Measurements from ENCODE around the gene PFDN1.

Gene PFDN1

DNA sequence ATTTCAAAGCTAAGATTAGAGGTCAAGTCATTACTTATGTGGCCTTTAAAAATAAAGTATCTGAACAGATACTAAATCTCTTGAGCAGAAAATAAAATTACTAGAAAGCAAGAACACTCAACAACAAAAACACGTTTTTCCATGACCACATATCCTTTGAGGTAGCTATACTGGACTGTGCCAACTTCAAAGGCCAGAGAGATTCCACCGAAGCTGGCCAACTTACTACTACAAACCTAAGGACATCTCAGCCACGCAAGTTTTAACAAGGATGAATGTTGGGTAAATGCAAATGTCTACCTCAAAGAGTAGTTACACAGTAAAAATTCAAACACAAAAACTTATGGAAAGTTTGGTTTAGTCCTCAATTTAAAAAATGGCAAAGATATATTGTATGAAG, 18.9 kb downstream of the PFDN1 start (continued):
- TF ChIP-seq, protein P1, sequence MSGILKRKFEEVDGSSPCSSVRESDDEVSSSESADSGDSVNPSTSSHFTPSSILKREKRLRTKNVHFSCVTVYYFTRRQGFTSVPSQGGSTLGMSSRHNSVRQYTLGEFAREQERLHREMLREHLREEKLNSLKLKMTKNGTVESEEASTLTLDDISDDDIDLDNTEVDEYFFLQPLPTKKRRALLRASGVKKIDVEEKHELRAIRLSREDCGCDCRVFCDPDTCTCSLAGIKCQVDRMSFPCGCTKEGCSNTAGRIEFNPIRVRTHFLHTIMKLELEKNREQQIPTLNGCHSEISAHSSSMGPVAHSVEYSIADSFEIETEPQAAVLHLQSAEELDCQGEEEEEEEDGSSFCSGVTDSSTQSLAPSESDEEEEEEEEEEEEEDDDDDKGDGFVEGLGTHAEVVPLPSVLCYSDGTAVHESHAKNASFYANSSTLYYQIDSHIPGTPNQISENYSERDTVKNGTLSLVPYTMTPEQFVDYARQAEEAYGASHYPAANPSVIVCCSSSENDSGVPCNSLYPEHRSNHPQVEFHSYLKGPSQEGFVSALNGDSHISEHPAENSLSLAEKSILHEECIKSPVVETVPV (CRISPR knock-in tag; IDR thresholded peaks at IDR 0.05), result no peak
- TF ChIP-seq, protein P2, sequence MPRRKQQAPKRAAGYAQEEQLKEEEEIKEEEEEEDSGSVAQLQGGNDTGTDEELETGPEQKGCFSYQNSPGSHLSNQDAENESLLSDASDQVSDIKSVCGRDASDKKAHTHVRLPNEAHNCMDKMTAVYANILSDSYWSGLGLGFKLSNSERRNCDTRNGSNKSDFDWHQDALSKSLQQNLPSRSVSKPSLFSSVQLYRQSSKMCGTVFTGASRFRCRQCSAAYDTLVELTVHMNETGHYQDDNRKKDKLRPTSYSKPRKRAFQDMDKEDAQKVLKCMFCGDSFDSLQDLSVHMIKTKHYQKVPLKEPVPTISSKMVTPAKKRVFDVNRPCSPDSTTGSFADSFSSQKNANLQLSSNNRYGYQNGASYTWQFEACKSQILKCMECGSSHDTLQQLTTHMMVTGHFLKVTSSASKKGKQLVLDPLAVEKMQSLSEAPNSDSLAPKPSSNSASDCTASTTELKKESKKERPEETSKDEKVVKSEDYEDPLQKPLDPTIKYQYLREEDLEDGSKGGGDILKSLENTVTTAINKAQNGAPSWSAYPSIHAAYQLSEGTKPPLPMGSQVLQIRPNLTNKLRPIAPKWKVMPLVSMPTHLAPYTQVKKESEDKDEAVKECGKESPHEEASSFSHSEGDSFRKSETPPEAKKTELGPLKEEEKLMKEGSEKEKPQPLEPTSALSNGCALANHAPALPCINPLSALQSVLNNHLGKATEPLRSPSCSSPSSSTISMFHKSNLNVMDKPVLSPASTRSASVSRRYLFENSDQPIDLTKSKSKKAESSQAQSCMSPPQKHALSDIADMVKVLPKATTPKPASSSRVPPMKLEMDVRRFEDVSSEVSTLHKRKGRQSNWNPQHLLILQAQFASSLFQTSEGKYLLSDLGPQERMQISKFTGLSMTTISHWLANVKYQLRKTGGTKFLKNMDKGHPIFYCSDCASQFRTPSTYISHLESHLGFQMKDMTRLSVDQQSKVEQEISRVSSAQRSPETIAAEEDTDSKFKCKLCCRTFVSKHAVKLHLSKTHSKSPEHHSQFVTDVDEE (CRISPR knock-in tag; IDR thresholded peaks at IDR 0.05), result no peak
- TF ChIP-seq ZNF8 (CRISPR knock-in tag; IDR thresholded peaks at IDR 0.05), result no peak

DNA sequence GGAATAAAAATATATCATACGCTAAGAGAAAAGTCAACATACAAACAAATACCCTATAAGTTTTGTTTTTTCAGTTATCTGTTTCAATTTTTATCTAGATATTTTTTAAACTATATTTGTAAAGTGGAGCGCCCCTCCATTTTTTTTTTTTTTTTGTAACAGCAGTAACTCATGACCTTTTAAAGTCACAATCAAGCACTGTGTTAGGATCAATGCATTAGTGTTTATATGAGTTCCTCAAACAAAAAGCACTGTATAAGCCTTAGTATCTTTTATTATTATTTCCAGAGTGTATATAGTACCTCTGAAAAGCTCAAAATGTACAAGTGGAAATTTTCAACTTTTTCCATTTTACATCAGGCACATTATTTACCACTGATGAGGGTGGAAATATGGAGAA, 20.6 kb downstream of the PFDN1 start:
- ATAC-seq, result no peak
- TF ChIP-seq, protein P3, sequence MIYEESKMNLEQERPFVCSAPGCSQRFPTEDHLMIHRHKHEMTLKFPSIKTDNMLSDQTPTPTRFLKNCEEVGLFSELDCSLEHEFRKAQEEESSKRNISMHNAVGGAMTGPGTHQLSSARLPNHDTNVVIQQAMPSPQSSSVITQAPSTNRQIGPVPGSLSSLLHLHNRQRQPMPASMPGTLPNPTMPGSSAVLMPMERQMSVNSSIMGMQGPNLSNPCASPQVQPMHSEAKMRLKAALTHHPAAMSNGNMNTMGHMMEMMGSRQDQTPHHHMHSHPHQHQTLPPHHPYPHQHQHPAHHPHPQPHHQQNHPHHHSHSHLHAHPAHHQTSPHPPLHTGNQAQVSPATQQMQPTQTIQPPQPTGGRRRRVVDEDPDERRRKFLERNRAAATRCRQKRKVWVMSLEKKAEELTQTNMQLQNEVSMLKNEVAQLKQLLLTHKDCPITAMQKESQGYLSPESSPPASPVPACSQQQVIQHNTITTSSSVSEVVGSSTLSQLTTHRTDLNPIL (CRISPR knock-in tag; IDR thresholded peaks at IDR 0.05; ENCODE audit: low read depth), result no peak
- no peak for TF ChIP-seq TOX (CRISPR knock-in tag; IDR thresholded peaks at IDR 0.05; ENCODE audit: borderline replicate concordance)

DNA sequence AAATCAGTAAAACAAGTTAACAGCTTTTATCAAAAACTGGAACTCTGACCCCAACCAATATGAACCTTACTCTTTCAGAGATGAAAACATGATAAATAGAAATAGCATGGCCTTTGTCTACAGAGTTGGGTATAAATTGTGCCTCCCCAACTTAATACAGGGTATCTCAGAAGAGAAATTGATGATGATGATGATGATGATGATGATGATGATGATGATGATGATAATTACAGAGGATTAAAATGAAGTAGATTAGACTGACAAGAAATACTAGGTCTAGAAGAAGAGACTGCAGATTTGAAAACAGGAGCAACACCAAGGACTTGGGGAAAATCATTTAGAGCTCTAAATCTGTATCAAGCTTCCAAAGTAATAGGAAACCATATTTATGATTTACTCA, 27.1 kb downstream of the PFDN1 start:
- ATAC-seq, result no peak
- TF ChIP-seq ARNTL (CRISPR knock-in tag; IDR thresholded peaks at IDR 0.05; ENCODE audit: borderline replicate concordance, low read depth), result no peak
- TF ChIP-seq ESRRG (CRISPR knock-in tag; IDR thresholded peaks at IDR 0.05), result no peak
- no peak for TF ChIP-seq CSDC2 (CRISPR knock-in tag; IDR thresholded peaks at IDR 0.05)
- TF ChIP-seq GLIS3 (CRISPR knock-in tag; IDR thresholded peaks at IDR 0.05), result no peak
- no peak for TF ChIP-seq PPARA (CRISPR knock-in tag; IDR thresholded peaks at IDR 0.05; ENCODE audit: borderline replicate concordance)
- TF ChIP-seq BACH2 (CRISPR knock-in tag; IDR thresholded peaks at IDR 0.05; ENCODE audit: borderline replicate concordance), result no peak
- no peak for TF ChIP-seq ZNF70 (CRISPR knock-in tag; IDR thresholded peaks at IDR 0.05)
- TF ChIP-seq, protein P2 (CRISPR knock-in tag; IDR thresholded peaks at IDR 0.05), result no peak
- TF ChIP-seq, protein P1 (CRISPR knock-in tag; IDR thresholded peaks at IDR 0.05), result no peak
- no peak for TF ChIP-seq TCF4 (CRISPR knock-in tag; IDR thresholded peaks at IDR 0.05; ENCODE audit: borderline replicate concordance)
- no peak for TF ChIP-seq ZNF8 (CRISPR knock-in tag; IDR thresholded peaks at IDR 0.05)
- TF ChIP-seq SNAI2 (CRISPR knock-in tag; IDR thresholded peaks at IDR 0.05), result no peak
- no peak for TF ChIP-seq OSR1 (CRISPR knock-in tag; IDR thresholded peaks at IDR 0.05)
- TF ChIP-seq, protein P4, sequence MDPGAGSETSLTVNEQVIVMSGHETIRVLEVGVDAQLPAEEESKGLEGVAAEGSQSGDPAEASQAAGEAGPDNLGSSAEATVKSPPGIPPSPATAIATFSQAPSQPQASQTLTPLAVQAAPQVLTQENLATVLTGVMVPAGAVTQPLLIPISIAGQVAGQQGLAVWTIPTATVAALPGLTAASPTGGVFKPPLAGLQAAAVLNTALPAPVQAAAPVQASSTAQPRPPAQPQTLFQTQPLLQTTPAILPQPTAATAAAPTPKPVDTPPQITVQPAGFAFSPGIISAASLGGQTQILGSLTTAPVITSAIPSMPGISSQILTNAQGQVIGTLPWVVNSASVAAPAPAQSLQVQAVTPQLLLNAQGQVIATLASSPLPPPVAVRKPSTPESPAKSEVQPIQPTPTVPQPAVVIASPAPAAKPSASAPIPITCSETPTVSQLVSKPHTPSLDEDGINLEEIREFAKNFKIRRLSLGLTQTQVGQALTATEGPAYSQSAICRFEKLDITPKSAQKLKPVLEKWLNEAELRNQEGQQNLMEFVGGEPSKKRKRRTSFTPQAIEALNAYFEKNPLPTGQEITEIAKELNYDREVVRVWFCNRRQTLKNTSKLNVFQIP (CRISPR knock-in tag; IDR thresholded peaks at IDR 0.05; ENCODE audit: borderline replicate concordance, low read depth), result no peak
- TF ChIP-seq, protein P3 (CRISPR knock-in tag; IDR thresholded peaks at IDR 0.05; ENCODE audit: low read depth), result no peak
- TF ChIP-seq ISL1 (CRISPR knock-in tag; IDR thresholded peaks at IDR 0.05), result no peak

Measured in SK-N-SH treated with all-trans-retinoic acid at 6 μM for 48 hours (cell line).